ENCODE results near the gene BTBD1.

BTBD1 gene

GRCh38 chr15:83010709-83011270, 56.3 kb downstream of the BTBD1 start (continued):
- TF ChIP-seq ZNF292 (tag by site-specific recombination; IDR thresholded peaks at IDR 0.05; ENCODE audit: borderline replicate concordance, low read depth) (no peak), ZNF626 (tag by site-specific recombination; IDR thresholded peaks at IDR 0.05) (no peak), PRDM10 (tag by site-specific recombination; IDR thresholded peaks at IDR 0.05) (peak; percentile 91), ZNF692 (tag by site-specific recombination; IDR thresholded peaks at IDR 0.05) (peak; percentile 60; the same call in 1 of the 2 replicates), ZNF394 (tag by site-specific recombination; IDR thresholded peaks at IDR 0.05; ENCODE audit: borderline replicate concordance) (no peak), ZNF280D (tag by site-specific recombination; IDR thresholded peaks at IDR 0.05) (peak; percentile 68), ZNF2 (tag by site-specific recombination; IDR thresholded peaks at IDR 0.05) (peak; percentile 82), EGR2 (tag by site-specific recombination; IDR thresholded peaks at IDR 0.05; ENCODE audit: low read depth) (no peak), TRIM28 (IDR thresholded peaks at IDR 0.05; ENCODE audit: borderline replicate concordance, low read length) (0 out of 2 replicates have a peak, but pooled peaks have one; percentile 21), INSM2 (tag by site-specific recombination; IDR thresholded peaks at IDR 0.05) (peak; percentile 16; the same call in 1 of the 2 replicates), ZBTB20 (tag by site-specific recombination; IDR thresholded peaks at IDR 0.05) (peak; percentile 100; the same call in 1 of the 2 replicates), KLF16 (tag by site-specific recombination; IDR thresholded peaks at IDR 0.05) (0 out of 2 replicates have a peak, but pooled peaks have one; percentile 31), ZNF660 (tag by site-specific recombination; IDR thresholded peaks at IDR 0.05) (peak; percentile 29; the same call in 1 of the 2 replicates), ZNF391 (tag by site-specific recombination; IDR thresholded peaks at IDR 0.05; ENCODE audit: borderline replicate concordance, low read depth) (no peak), BCL11A (tag by site-specific recombination; IDR thresholded peaks at IDR 0.05; ENCODE audit: low read depth) (0 out of 2 replicates have a peak, but pooled peaks have one; percentile 14), ZNF561 (tag by site-specific recombination; IDR thresholded peaks at IDR 0.05; ENCODE audit: borderline replicate concordance) (peak; percentile 23; the same call in 1 of the 2 replicates), ZNF785 (tag by site-specific recombination; IDR thresholded peaks at IDR 0.05) (peak; percentile 94), ZNF621 (tag by site-specific recombination; IDR thresholded peaks at IDR 0.05) (no peak), ZBTB48 (tag by site-specific recombination; IDR thresholded peaks at IDR 0.05) (0 out of 2 replicates have a peak, but pooled peaks have one; percentile 15), ZNF654 (tag by site-specific recombination; IDR thresholded peaks at IDR 0.05; ENCODE audit: low read depth) (peak; percentile 32; the same call in 1 of the 2 replicates), ZFP69B (tag by site-specific recombination; IDR thresholded peaks at IDR 0.05) (no peak), PATZ1 (tag by site-specific recombination; IDR thresholded peaks at IDR 0.05) (0 out of 2 replicates have a peak, but pooled peaks have one; percentile 36), ZNF843 (tag by site-specific recombination; IDR thresholded peaks at IDR 0.05) (peak; percentile 50), ZSCAN30 (tag by site-specific recombination; IDR thresholded peaks at IDR 0.05) (peak; percentile 11; the same call in 1 of the 2 replicates), ZSCAN4 (tag by site-specific recombination; IDR thresholded peaks at IDR 0.05) (0 out of 2 replicates have a peak, but pooled peaks have one; percentile 11), ZNF157 (tag by site-specific recombination; IDR thresholded peaks at IDR 0.05) (0 out of 2 replicates have a peak, but pooled peaks have one; percentile 27)

Measured in HEK293 (cell line).